Measurements from ENCODE around the gene INTS11. TPM values are rescaled to one million over a fixed set of nuclear protein-coding genes. Genes with fewer than 3 reads are reported as not detected.

INTS11 gene
- total and polyA plus RNA-seq, 2 of the 8 experiments (the other 6 are each of a cell fraction or from before 2014, with no cell fraction given): 113 to 243 TPM

DNA sequence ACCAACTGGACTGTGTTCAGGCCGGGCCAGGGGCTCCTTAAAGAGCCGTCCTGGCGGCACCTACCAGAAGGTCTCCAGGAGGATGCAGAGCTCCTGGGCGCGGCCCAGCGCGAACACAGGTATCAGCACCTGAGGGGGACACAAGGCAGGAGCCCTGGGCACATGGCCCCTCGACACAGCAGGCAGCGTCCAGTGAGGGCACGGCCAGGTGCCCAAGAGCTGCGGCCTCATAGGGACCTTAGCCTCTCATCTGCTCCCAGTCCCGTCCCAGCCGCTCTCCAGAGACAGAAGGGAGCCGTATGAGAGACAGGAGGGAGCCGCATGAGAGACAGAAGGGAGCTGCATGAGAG lies 10.2 kb downstream of the INTS11 start (continued):
- TF ChIP-seq HDAC6 (IDR thresholded peaks at IDR 0.05; ENCODE audit: low read depth, low read length): no peak

Measured in H1 (cell line).